T-cell (primary cell): ENCODE data around the gene LARP4. TPM values are rescaled to one million over a fixed set of nuclear protein-coding genes. Genes with fewer than 3 reads are reported as not detected.
A peak's percentile ranks its signal among the peaks of the same experiment; 100 is the strongest.

Experiments
- ATAC-seq, 4 experiments: fragments of 200-7000 bp in 3 of 4; fragments of 150-1000 bp in 1 of 4; cut with Tn5 transposase; replicated peaks in 1 of 4; 1 replicate in 3 of 4; 2 replicates in 1 of 4; pipeline ENCODE4 v1.10.0; 2021; ENCODE audit warnings: moderate library complexity in 3 of 4, mild to moderate bottlenecking in 2 of 4, moderate number of reproducible peaks in 1 of 4
- CTCF ChIA-PET, 2 donors: fragments of 300-600 bp; sonication (Branson Sonifier 250); formaldehyde crosslinking; loops; one replicate each; lab custom pipeline; 2022; ENCODE audit warnings: antibody characterized with exemption in 2 of 2; lab: Charles Lee
- POLR2A ChIA-PET, 2 donors: fragments of 300-600 bp; sonication (Branson Sonifier 250); formaldehyde crosslinking; loops; one replicate each; lab custom pipeline; 2022; ENCODE audit warnings: antibody characterized with exemption in 2 of 2; lab: Charles Lee
- DNase-seq, 35 experiments: peaks; one replicate each; pipeline versions ENCODE4 v3.0.0 to v3.0.0-alpha.2; 2013 to 2023
- H3K27ac ChIP-seq: one replicate; pipeline ENCODE4 v1.5.1; 2013; ENCODE audit warnings: low read length
- H3K27me3 ChIP-seq, 2 experiments: replicated peaks in 1 of 2; 1 replicate in 1 of 2; 2 replicates in 1 of 2; pipeline versions ENCODE4 v1.6.1 to v1.7.0; 2013; ENCODE audit warnings: low read length in 1 of 2, mixed read lengths in 1 of 2; ENCODE audit not compliant: control insufficient read depth in 2 of 2, insufficient read depth in 2 of 2; ENCODE audit errors: extremely low read depth in 1 of 2
- H3K36me3 ChIP-seq, 2 donors: 1 replicate in 1 of 2; 2 replicates in 1 of 2; pipeline versions ENCODE4 v1.6.1 to v1.7.0; 2013; ENCODE audit warnings: low read length in 1 of 2; ENCODE audit not compliant: control insufficient read depth in 2 of 2, insufficient read depth in 1 of 2; ENCODE audit errors: extremely low read depth in 1 of 2
- H3K4me1 ChIP-seq, 2 experiments: 1 replicate in 1 of 2; 2 replicates in 1 of 2; pipeline versions ENCODE4 v1.6.1 to v1.7.0; 2013; ENCODE audit warnings: low read length in 2 of 2, mixed read lengths in 1 of 2; ENCODE audit not compliant: insufficient read depth in 2 of 2, control insufficient read depth in 1 of 2; ENCODE audit errors: extremely low read depth in 1 of 2
- H3K4me3 ChIP-seq, 2 donors: 1 replicate in 1 of 2; 2 replicates in 1 of 2; pipeline versions ENCODE4 v1.5.1 to v1.7.0; 2013; ENCODE audit warnings: mild to moderate bottlenecking in 2 of 2, low read length in 1 of 2, moderate library complexity in 1 of 2; ENCODE audit not compliant: control insufficient read depth in 1 of 2; ENCODE audit errors: extremely low read depth in 1 of 2
- H3K9me3 ChIP-seq: 2 replicates; pipeline ENCODE4 v1.7.0; 2013
- H3K27ac Mint-ChIP-seq, 2 donors: one replicate each; pipeline ENCODE4 v1.8.0; 2020 to 2021; ENCODE audit warnings: mild to moderate bottlenecking in 2 of 2, mixed read lengths in 2 of 2
- H3K27me3 Mint-ChIP-seq, 2 donors: one replicate each; pipeline ENCODE4 v1.8.0; 2021 to 2022; ENCODE audit warnings: mixed read lengths in 2 of 2
- H3K36me3 Mint-ChIP-seq: one replicate; pipeline ENCODE4 v1.8.0; 2021; ENCODE audit warnings: mixed read lengths
- H3K4me1 Mint-ChIP-seq, 3 donors: one replicate each; pipeline ENCODE4 v1.8.0; 2020 to 2022; ENCODE audit warnings: mixed read lengths in 3 of 3, mild to moderate bottlenecking in 1 of 3
- H3K4me3 Mint-ChIP-seq, 3 donors: one replicate each; pipeline ENCODE4 v1.8.0; 2020 to 2022; ENCODE audit warnings: mild to moderate bottlenecking in 3 of 3, mixed read lengths in 3 of 3, moderate library complexity in 3 of 3
- H3K9me3 Mint-ChIP-seq, 3 donors: one replicate each; pipeline ENCODE4 v1.8.0; 2020 to 2022; ENCODE audit warnings: mixed read lengths in 3 of 3
- WGBS: methylation state at CpG from one replicate; pipeline ENCODE4 v1.1.5; 2013; ENCODE audit warnings: missing lambda C conversion rate; ENCODE audit not compliant: insufficient coverage; 5-methylcytosine and 5-hydroxymethylcytosine counted together
- total RNA-seq, 35 experiments: library from RNA in 6 of 35; stranded (reverse) in 6 of 35; fragments of 120-200 nt in 1 of 35; gene quantifications; one replicate each; pipeline versions ENCODE4 v1.2.1 to v1.2.4 and lab custom pipeline; 2013 to 2026

LARP4 gene
- total RNA-seq, 5 donors from 2014 or later (not counting 1 experiment from before 2014, with no cell fraction given), result 22.2 to 38.8 (median 36.7) TPM

- Histone ChIP-seq H3K27ac (no peak overlapping the region), H3K9me3 (no peaks in the 10 kb centered on the region), H3K4me3 (no peak overlapping the region), H3K27me3 (peaks cover 0 to 12% of the 10 kb centered on the region in 2 experiments), H3K36me3 (no peaks in the 10 kb centered on the region), H3K4me1 (peaks cover 8 to 19% of the 10 kb centered on the region in 2 experiments)
- no peaks in the 10 kb centered on the region for H3K9me3 Mint-ChIP-seq
- peaks cover 30 to 38% (median 37%) of the 10 kb centered on the region in 3 donors for H3K4me1 Mint-ChIP-seq
- no peak overlapping the region for H3K27ac Mint-ChIP-seq
- CTCF ChIA-PET, result no interaction called here
- POLR2A ChIA-PET, result no interaction called here
- ATAC-seq, result no peak
- peak overlapping the region in 2 of 3 donors; percentile 6 to 54 for H3K4me3 Mint-ChIP-seq
- peaks cover 6 to 8% of the 10 kb centered on the region in 2 donors for H3K27me3 Mint-ChIP-seq
- DNase-seq, result no peak
- WGBS, result 94% methylated on average over 3 of the region's 4 CpGs
- H3K36me3 Mint-ChIP-seq, result no peaks in the 10 kb centered on the region
These were observed 1.8 kb upstream of the LARP4 start for GRCh38 chr12:50398931-50399330.

DNA sequence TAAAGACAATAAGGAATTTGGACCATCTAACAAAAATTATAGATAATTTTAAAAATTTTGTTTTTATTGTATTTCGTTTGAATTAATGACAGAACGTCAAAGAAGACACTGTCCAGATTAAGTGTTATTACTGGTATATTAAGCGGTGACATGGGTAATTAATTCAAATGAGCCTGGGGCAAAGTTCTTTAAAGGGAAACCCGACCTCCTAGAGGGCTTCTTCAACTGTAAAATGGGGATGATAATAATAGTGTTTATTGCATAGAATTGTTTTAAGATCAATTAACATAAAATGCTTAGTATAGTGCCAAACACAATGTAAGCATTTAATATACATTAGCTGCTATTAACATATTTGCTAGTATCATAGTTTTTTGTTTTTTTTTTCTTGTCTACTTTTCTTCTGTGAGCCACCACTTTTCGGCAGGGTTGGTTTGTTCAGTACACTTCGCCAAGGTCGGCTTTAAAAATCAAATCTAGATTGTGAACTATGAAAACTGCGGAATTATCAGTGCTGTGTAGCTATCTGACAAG lies 514 bp upstream of the LARP4 start:
- peaks cover 35 to 41% (median 39%) of the 10 kb centered on the region in 3 donors for H3K4me1 Mint-ChIP-seq
- no peaks in the 10 kb centered on the region for H3K36me3 Mint-ChIP-seq
- H3K27me3 Mint-ChIP-seq, result peaks cover 6 to 8% of the 10 kb centered on the region in 2 donors
- Histone ChIP-seq H3K9me3 (no peaks in the 10 kb centered on the region), H3K4me3 (peak overlapping the region; percentile 79 to 90), H3K27me3 (peaks cover 0 to 6% of the 10 kb centered on the region in 2 experiments), H3K4me1 (peaks cover 8 to 19% of the 10 kb centered on the region in 2 experiments), H3K36me3 (no peaks in the 10 kb centered on the region), H3K27ac (peak overlapping the region; percentile 83)
- no peaks in the 10 kb centered on the region for H3K9me3 Mint-ChIP-seq
- peak overlapping the region; percentile 81 to 92 for H3K27ac Mint-ChIP-seq
- 88% methylated on average over 2 of the region's 8 CpGs for WGBS
- POLR2A ChIA-PET, result interaction anchor here in 1 of 2 donors (0.6 kb wide), 1 partner anchor 116 kb away, joined by 5 read pairs; no protein-coding TSS in a partner anchor
- no peak for DNase-seq
- CTCF ChIA-PET, result no interaction called here
- peak overlapping the region; percentile 92 to 100 (median 98) for H3K4me3 Mint-ChIP-seq
- ATAC-seq, result no peak

DNA sequence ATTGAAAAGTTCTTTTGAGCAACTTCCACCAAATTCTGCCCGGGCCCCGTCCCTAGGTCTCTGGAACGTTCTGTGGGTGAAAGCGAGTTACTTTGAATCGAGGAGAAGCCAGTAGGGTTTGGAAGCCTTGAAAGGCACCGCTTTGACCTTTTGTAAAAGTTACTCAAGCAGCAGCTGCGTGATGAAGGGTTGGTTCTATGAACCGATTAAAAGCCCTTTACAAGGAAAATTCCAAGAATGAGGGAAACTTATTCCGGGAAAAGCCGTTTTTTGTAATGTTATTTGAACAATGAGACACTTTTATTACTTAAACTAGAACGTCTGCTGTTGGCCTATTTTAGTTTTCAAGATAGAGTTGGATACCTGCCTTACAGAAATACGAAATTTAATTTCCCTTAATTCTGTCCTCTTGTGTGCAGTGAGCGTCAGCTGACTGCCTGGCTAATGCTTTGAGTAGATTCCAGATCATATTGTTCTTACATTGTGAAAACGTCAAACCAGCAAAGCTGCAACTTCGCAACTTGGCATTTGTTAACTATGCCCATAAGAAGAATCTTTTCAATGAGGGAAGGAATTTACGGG lies 906 bp downstream of the LARP4 start:
- peak overlapping the region; percentile 92 to 100 (median 98) for H3K4me3 Mint-ChIP-seq
- H3K27ac Mint-ChIP-seq, result peak overlapping the region; percentile 81 to 92
- peaks cover 0 to 4% of the 10 kb centered on the region in 2 experiments for H3K27me3 ChIP-seq
- peaks cover 8 to 19% of the 10 kb centered on the region in 2 experiments for H3K4me1 ChIP-seq
- CTCF ChIA-PET, result interaction anchor here (0.6 kb wide), 2 partner anchors 745 to 1716 kb away, joined by 3 read pairs; no protein-coding TSS in a partner anchor
- H3K9me3 Mint-ChIP-seq, result no peaks in the 10 kb centered on the region
- H3K9me3 ChIP-seq, result no peaks in the 10 kb centered on the region
- H3K36me3 ChIP-seq, result no peaks in the 10 kb centered on the region
- DNase-seq (peak in 2 of 35 experiments; percentile 2 to 19), ATAC-seq (no peak)
- H3K4me1 Mint-ChIP-seq, result peaks cover 36 to 41% (median 39%) of the 10 kb centered on the region in 3 donors
- POLR2A ChIA-PET, result no interaction called here
- peak overlapping the region; percentile 79 to 90 for H3K4me3 ChIP-seq
- H3K27me3 Mint-ChIP-seq, result peaks cover 1 to 3% of the 10 kb centered on the region in 2 donors
- no peaks in the 10 kb centered on the region for H3K36me3 Mint-ChIP-seq
- 0% methylated on average over 6 of the region's 16 CpGs for WGBS
- H3K27ac ChIP-seq, result no peak overlapping the region

GRCh38 chr12:50402264-50403000 lies 1.7 kb downstream of the LARP4 start:
- H3K36me3 ChIP-seq, result no peaks in the 10 kb centered on the region
- no peaks in the 10 kb centered on the region for H3K27me3 Mint-ChIP-seq
- H3K4me3 ChIP-seq, result peak overlapping the region in 1 of 2 donors; percentile 79
- H3K4me1 ChIP-seq, result peaks cover 8 to 19% of the 10 kb centered on the region in 2 experiments
- H3K27ac Mint-ChIP-seq, result no peak overlapping the region
- no peak overlapping the region for H3K27ac ChIP-seq
- H3K4me3 Mint-ChIP-seq, result peak overlapping the region; percentile 92 to 100 (median 98)
- no peaks in the 10 kb centered on the region for H3K9me3 ChIP-seq
- ATAC-seq (no peak), DNase-seq (no peak)
- ChIA-PET POLR2A (interaction anchor here in 1 of 2 donors (0.7 kb wide), 1 partner anchor 304 kb away, joined by 3 read pairs; no protein-coding TSS in a partner anchor), CTCF (interaction anchor here (0.6 kb wide), 3 partner anchors 13 to 746 kb away, joined by 3 to 5 read pairs (median 3); no protein-coding TSS in a partner anchor)
- H3K9me3 Mint-ChIP-seq, result no peaks in the 10 kb centered on the region
- H3K36me3 Mint-ChIP-seq, result no peaks in the 10 kb centered on the region
- peaks cover 36 to 41% (median 39%) of the 10 kb centered on the region in 3 donors for H3K4me1 Mint-ChIP-seq
- WGBS, result no CpG with 5 or more reads among the region's 7 CpGs
- H3K27me3 ChIP-seq, result no peaks in the 10 kb centered on the region

DNA sequence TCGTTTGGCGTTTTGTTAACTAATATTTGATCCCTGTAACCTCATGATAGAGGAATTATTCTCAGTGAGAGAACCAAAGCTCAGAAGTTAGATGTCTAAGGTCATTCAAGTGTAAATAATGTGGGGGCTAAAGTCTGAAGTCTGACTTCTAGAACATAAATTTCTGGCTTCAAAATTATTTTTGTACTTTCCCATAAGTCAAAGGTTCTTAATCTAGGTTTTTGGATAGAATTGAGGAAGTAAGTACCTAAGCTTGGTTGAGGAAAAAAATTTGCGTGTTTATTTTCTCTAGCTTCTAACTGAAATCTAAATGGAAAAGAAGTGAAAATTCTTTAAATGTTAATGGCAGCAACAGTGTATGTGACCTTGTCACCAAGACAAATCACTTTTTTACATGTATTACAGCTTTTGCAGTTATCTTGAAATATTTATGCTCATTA lies 2.3 kb downstream of the LARP4 start:
- ATAC-seq (no peak), DNase-seq (no peak)
- peaks cover 3% of the 10 kb centered on the region for H3K36me3 Mint-ChIP-seq
- H3K9me3 ChIP-seq, result no peaks in the 10 kb centered on the region
- H3K27me3 Mint-ChIP-seq, result no peaks in the 10 kb centered on the region
- ChIA-PET POLR2A (interaction anchor here in 1 of 2 donors (0.7 kb wide), 1 partner anchor 304 kb away, joined by 3 read pairs; no protein-coding TSS in a partner anchor), CTCF (interaction anchor here (0.6 kb wide), 2 partner anchors 13 to 326 kb away, joined by 3 to 5 read pairs; no protein-coding TSS in a partner anchor)
- no CpG with 5 or more reads among the region's 3 CpGs for WGBS
- no peaks in the 10 kb centered on the region for H3K36me3 ChIP-seq
- peaks cover 38 to 43% (median 39%) of the 10 kb centered on the region in 3 donors for H3K4me1 Mint-ChIP-seq
- no peaks in the 10 kb centered on the region for H3K9me3 Mint-ChIP-seq
- H3K27me3 ChIP-seq, result no peaks in the 10 kb centered on the region
- no peak overlapping the region for H3K27ac ChIP-seq
- no peak overlapping the region for H3K4me3 ChIP-seq
- H3K4me3 Mint-ChIP-seq, result peak overlapping the region; percentile 92 to 100 (median 98)
- peaks cover 8 to 19% of the 10 kb centered on the region in 2 experiments for H3K4me1 ChIP-seq
- no peak overlapping the region for H3K27ac Mint-ChIP-seq

DNA sequence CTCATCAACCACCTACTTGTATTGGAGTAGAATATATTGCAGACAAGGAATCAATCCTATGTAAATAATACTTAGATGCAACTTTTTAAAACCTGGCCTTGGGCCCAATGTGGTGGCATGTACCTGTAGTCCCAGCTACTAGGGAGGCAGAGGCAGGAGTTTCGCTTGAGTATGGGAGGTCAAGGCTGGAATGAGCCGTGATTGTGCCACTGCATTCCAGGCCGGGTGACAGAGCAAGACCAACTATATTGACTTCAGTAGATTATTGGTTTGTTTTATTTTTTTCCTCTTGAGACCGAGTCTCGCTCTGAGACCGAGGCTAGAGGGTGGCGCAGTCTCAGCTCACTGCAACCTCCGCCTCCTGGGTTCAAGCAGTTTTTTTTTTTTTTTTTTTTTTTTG lies 3.6 kb downstream of the LARP4 start:
- Mint-ChIP-seq H3K36me3 (peaks cover 7% of the 10 kb centered on the region), H3K4me3 (no peak overlapping the region)
- peaks cover 8 to 19% of the 10 kb centered on the region in 2 experiments for H3K4me1 ChIP-seq

More for the DNA sequence above, 3.6 kb downstream of the LARP4 start:
- H3K9me3 ChIP-seq, result no peaks in the 10 kb centered on the region
- 80% methylated on average over 1 of the region's 8 CpGs for WGBS
- H3K36me3 ChIP-seq, result no peaks in the 10 kb centered on the region
- Mint-ChIP-seq H3K4me1 (peaks cover 39 to 45% (median 43%) of the 10 kb centered on the region in 3 donors), H3K9me3 (no peaks in the 10 kb centered on the region), H3K27me3 (no peaks in the 10 kb centered on the region), H3K27ac (no peak overlapping the region)
- no peaks in the 10 kb centered on the region for H3K27me3 ChIP-seq
- POLR2A ChIA-PET, result no interaction called here
- DNase-seq (no peak), ATAC-seq (no peak)
- CTCF ChIA-PET, result no interaction called here
- no peak overlapping the region for H3K4me3 ChIP-seq
- no peak overlapping the region for H3K27ac ChIP-seq
